Vagina (tissue), 2 donors: Measurements from ENCODE around the gene TTC7B.

ENCODE experiments used
- CTCF ChIP-seq, 3 experiments: fragments of 450-650 bp in 2 of 3; fragments of 200-600 bp in 1 of 3; sonication (generic) in 1 of 3; IDR thresholded peaks; one replicate each; pipeline ENCODE4 v1.5.1; 2017 to 2019; ENCODE audit warnings: antibody characterized with exemption in 3 of 3, mild to moderate bottlenecking in 2 of 3, moderate library complexity in 2 of 3
- POLR2A ChIP-seq, 2 donors: fragments of 450-650 bp; IDR thresholded peaks; one replicate each; pipeline ENCODE4 v1.6.1; 2017; ENCODE audit warnings: antibody characterized with exemption in 2 of 2, mild to moderate bottlenecking in 2 of 2, moderate library complexity in 2 of 2

GRCh38 chr14:90726656-90727055 lies 89.6 kb downstream of the TTC7B start:
- TF ChIP-seq CTCF (IDR thresholded peaks at IDR 0.05): no peak
- TF ChIP-seq POLR2A (IDR thresholded peaks at IDR 0.05): no peak
